Glutamatergic neuron (in vitro differentiated cells): ENCODE results near the gene ASTN2. TPM values are rescaled to one million over a fixed set of nuclear protein-coding genes. Genes with fewer than 3 reads are reported as not detected.

Source experiments
- DNase-seq: peaks from one replicate; pipeline ENCODE4 v3.0.0; 2022
- H3K27ac Mint-ChIP-seq: one replicate; pipeline ENCODE4 v1.8.0; 2020; ENCODE audit warnings: mild to moderate bottlenecking, mixed read lengths, inconsistent platforms; ENCODE audit not compliant: unreplicated experiment
- H3K27me3 Mint-ChIP-seq: one replicate; pipeline ENCODE4 v1.8.0; 2020; ENCODE audit warnings: mild to moderate bottlenecking, moderate library complexity, mixed read lengths, inconsistent platforms; ENCODE audit not compliant: unreplicated experiment
- H3K36me3 Mint-ChIP-seq: one replicate; pipeline ENCODE4 v1.8.0; 2020; ENCODE audit warnings: mild to moderate bottlenecking, mixed read lengths, inconsistent platforms; ENCODE audit not compliant: unreplicated experiment
- H3K4me1 Mint-ChIP-seq: one replicate; pipeline ENCODE4 v1.8.0; 2020; ENCODE audit warnings: mild to moderate bottlenecking, low read depth, mixed read lengths, inconsistent platforms; ENCODE audit not compliant: unreplicated experiment
- H3K4me3 Mint-ChIP-seq: one replicate; pipeline ENCODE4 v1.8.0; 2020; ENCODE audit warnings: mild to moderate bottlenecking, mixed read lengths, inconsistent platforms; ENCODE audit not compliant: unreplicated experiment
- H3K9me3 Mint-ChIP-seq: one replicate; pipeline ENCODE4 v1.8.0; 2020; ENCODE audit warnings: mild to moderate bottlenecking, moderate library complexity, mixed read lengths, inconsistent platforms; ENCODE audit not compliant: unreplicated experiment
- CTCF ChIP-seq: fragments of 200-600 bp; sonication (generic); IDR thresholded peaks from one replicate; pipeline ENCODE4 v1.5.0; 2021; ENCODE audit not compliant: partially characterized antibody, unreplicated experiment
- total RNA-seq: library from RNA; stranded (reverse); fragmentation: NEBNext Ultra II Directional; extraction: Animal tissue kit (Norgen Biotek cat#: 25700); gene quantifications from one replicate; pipeline ENCODE4 v1.2.1, GENCODE V29; 2021; ENCODE audit not compliant: unreplicated experiment

ASTN2 gene
- total RNA-seq, 1 donor from 2014 or later, result 134 TPM

DNA sequence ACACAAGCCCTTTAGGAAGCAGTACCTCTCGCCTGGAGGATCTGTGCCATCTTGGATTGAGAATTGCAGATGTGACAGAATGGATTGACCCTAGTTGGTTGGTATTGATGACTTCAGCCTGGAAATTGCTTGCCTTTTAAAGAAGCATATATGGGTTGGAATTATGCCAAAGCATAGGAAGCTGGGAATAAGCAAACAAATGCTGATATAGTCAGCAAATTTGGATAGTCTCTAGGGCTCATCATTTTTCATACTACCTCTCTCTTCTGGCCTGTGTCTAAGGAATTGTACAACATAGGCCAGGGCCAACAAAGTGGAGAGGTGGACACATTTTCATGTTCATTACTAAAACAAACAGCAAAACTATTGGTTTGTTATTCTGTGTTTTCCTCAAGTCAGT lies 714.6 kb downstream of the ASTN2 start:
- H3K4me1 Mint-ChIP-seq, result peaks cover 3% of the 10 kb centered on the region
- no peak overlapping the region for H3K27ac Mint-ChIP-seq
- DNase-seq, result no peak
- no peaks in the 10 kb centered on the region for H3K9me3 Mint-ChIP-seq
- no peak for TF ChIP-seq CTCF
- H3K4me3 Mint-ChIP-seq, result no peak overlapping the region
- H3K36me3 Mint-ChIP-seq, result peaks cover 4% of the 10 kb centered on the region
- H3K27me3 Mint-ChIP-seq, result peaks cover 6% of the 10 kb centered on the region

DNA sequence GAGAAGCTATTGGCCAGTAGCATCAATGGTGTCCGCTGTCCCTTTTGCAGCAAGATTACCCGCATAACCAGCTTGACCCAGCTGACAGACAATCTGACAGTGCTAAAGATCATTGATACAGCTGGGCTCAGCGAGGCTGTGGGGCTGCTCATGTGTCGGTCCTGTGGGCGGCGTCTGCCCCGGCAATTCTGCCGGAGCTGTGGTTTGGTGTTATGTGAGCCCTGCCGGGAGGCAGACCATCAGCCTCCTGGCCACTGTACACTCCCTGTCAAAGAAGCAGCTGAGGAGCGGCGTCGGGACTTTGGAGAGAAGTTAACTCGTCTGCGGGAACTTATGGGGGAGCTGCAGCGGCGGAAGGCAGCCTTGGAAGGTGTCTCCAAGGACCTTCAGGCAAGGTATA lies 717.0 kb downstream of the ASTN2 start:
- peaks cover 6% of the 10 kb centered on the region for H3K27me3 Mint-ChIP-seq
- H3K36me3 Mint-ChIP-seq, result peaks cover 4% of the 10 kb centered on the region
- DNase-seq, result no peak
- no peaks in the 10 kb centered on the region for H3K9me3 Mint-ChIP-seq
- no peak for TF ChIP-seq CTCF
- no peak overlapping the region for H3K27ac Mint-ChIP-seq
- H3K4me1 Mint-ChIP-seq, result peaks cover 3% of the 10 kb centered on the region
- H3K4me3 Mint-ChIP-seq, result no peak overlapping the region

DNA sequence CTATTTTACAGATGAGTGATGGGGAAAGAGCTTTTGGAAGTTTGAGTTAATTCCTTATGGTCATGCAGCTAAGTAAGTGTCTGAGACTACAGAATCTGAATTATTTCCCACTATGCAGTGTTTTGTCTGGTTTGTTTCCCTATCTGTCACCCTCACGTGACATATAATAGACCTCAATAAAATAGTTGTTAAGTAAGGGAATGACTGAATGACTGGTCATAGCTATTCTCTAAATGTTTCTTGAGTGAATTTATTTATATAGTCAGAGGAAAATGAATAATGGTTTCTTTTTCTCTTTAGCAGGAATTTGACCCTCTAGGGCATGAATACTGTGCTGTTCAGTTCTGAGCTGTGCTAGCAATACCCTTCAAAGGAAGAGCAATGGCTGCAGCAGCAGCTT lies 717.5 kb downstream of the ASTN2 start:
- no peak overlapping the region for H3K4me3 Mint-ChIP-seq
- no peak for TF ChIP-seq CTCF
- peaks cover 4% of the 10 kb centered on the region for H3K36me3 Mint-ChIP-seq
- peaks cover 6% of the 10 kb centered on the region for H3K27me3 Mint-ChIP-seq
- H3K9me3 Mint-ChIP-seq, result no peaks in the 10 kb centered on the region
- no peak overlapping the region for H3K27ac Mint-ChIP-seq
- peaks cover 3% of the 10 kb centered on the region for H3K4me1 Mint-ChIP-seq
- DNase-seq, result no peak

- Mint-ChIP-seq H3K4me1 (peaks cover 3% of the 10 kb centered on the region), H3K9me3 (no peaks in the 10 kb centered on the region), H3K27ac (no peak overlapping the region), H3K27me3 (peaks cover 3% of the 10 kb centered on the region), H3K36me3 (peaks cover 4% of the 10 kb centered on the region), H3K4me3 (no peak overlapping the region)
- no peak for TF ChIP-seq CTCF
- DNase-seq, result no peak
Observed at GRCh38 chr9:116695438-116695837, 719.4 kb downstream of the ASTN2 start.

DNA sequence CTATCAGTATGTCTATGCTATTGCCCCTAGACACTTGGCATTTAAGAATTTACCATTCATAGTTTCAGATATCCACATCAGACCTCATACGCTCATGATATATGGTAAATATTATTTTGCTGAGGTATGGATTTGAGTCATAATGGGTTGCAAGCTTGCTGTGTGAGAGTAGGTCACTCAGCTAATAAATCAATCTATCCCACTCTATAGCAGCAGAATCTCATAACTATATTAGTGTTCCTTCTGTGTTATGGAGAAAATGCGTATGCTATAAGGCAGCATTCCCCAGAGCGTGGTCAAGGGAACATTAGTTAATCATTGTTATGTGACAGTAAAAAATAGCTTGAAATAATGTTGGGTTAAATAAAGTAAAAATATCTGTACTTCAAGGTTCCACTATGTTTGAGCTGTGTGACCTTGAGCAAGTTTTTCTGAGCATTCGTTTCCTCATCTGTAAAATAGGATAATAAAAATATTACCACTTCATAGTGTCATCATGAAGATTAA lies 720.0 kb downstream of the ASTN2 start:
- DNase-seq, result no peak
- Mint-ChIP-seq H3K27ac (no peak overlapping the region), H3K9me3 (no peaks in the 10 kb centered on the region), H3K4me1 (peaks cover 3% of the 10 kb centered on the region), H3K27me3 (peaks cover 3% of the 10 kb centered on the region), H3K4me3 (no peak overlapping the region), H3K36me3 (peaks cover 4% of the 10 kb centered on the region)
- no peak for TF ChIP-seq CTCF
